Osteoblast (primary cell): Measurements from ENCODE around the gene OR6C3. TPM values are rescaled to one million over a fixed set of nuclear protein-coding genes. Genes with fewer than 3 reads are reported as not detected.

Experiments
- DNase-seq: peaks from one replicate; pipeline ENCODE4 v3.0.0; 2011; ENCODE audit warnings: low spot score, mixed read lengths; ENCODE audit not compliant: insufficient read length; ENCODE audit errors: missing footprints
- H2AFZ ChIP-seq: 2 replicates; pipeline ENCODE4 v1.6.0; 2011; ENCODE audit warnings: mild to moderate bottlenecking, low read length
- H3K27ac ChIP-seq: 2 replicates; pipeline ENCODE4 v1.5.1; 2011; ENCODE audit warnings: mild to moderate bottlenecking, low read depth, low read length, moderate library complexity
- H3K27me3 ChIP-seq: 2 replicates; pipeline ENCODE4 v1.6.0; 2012; ENCODE audit warnings: mild to moderate bottlenecking, control low read depth, inconsistent platforms, low read length, moderate library complexity; ENCODE audit not compliant: insufficient read depth
- H3K36me3 ChIP-seq: 2 replicates; pipeline ENCODE4 v1.5.1; 2011; ENCODE audit warnings: mild to moderate bottlenecking, low read length, control low read depth, moderate library complexity; ENCODE audit not compliant: insufficient read depth
- H3K4me1 ChIP-seq: 2 replicates; pipeline ENCODE4 v1.5.1; 2011; ENCODE audit warnings: mild to moderate bottlenecking, low read length, control low read depth, moderate library complexity; ENCODE audit not compliant: insufficient read depth
- H3K4me2 ChIP-seq: 2 replicates; pipeline ENCODE4 v1.6.0; 2011; ENCODE audit warnings: mild to moderate bottlenecking, low read length; ENCODE audit not compliant: insufficient read depth
- H3K4me3 ChIP-seq: fragments of 200-600 bp; sonication (generic); 3 replicates; pipeline ENCODE4 v1.5.1; 2012; ENCODE audit warnings: mild to moderate bottlenecking, low read length, inconsistent platforms; ENCODE audit not compliant: insufficient read depth
- H3K79me2 ChIP-seq: 2 replicates; pipeline ENCODE4 v1.6.0; 2012; ENCODE audit warnings: mild to moderate bottlenecking, low read length, control low read depth, inconsistent platforms; ENCODE audit not compliant: insufficient read depth
- H3K9me3 ChIP-seq: 2 replicates; pipeline ENCODE4 v1.5.1; 2011; ENCODE audit warnings: low read depth, low read length, control low read depth
- H4K20me1 ChIP-seq: 2 replicates; pipeline ENCODE4 v1.6.0; 2012; ENCODE audit warnings: mild to moderate bottlenecking, low read length, control low read depth; ENCODE audit not compliant: insufficient read depth
- total RNA-seq: library from RNA; depleted of rRNA; stranded (reverse); fragments of >200 nt; gene quantifications from 2 replicates; pipeline ENCODE4 v1.2.3, GENCODE V29; 2012
- TF ChIP-seq, protein P1 (sequence below): IDR thresholded peaks from 2 replicates; pipeline ENCODE4 v1.5.1; 2011; ENCODE audit warnings: mild to moderate bottlenecking, low read depth, low read length, moderate library complexity; ENCODE audit errors: extremely low read depth

The OR6C3 gene
- total RNA-seq, result not detected in 2 replicates

DNA sequence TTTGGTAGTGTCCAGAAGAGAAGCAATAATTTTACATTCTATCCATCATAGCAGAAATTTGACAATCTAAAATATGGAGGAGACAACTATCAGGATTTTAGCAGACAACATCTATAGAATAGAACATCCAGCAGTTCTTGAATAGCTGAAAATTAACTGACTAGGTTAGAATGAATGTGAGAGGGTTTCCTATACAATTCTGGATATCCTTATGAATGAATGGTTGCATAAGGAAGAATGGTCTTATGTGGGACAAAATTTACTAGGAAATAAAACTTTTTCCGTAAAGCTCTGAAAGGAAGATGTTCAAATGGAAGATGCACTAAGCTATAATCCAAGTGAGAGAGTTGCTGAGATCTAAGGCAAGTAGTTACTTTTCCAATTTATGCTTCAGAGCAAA is at the start of gene OR6C3:
Gene OR6C3 (plus strand): TSS at position 301 of the 400 bp plus-strand sequence. CDS start 955 bp downstream, outside the sequence.
- H3K36me3 ChIP-seq, result no peaks in the 10 kb centered on the region
- no peaks in the 10 kb centered on the region for H4K20me1 ChIP-seq
- TF ChIP-seq, protein P1, sequence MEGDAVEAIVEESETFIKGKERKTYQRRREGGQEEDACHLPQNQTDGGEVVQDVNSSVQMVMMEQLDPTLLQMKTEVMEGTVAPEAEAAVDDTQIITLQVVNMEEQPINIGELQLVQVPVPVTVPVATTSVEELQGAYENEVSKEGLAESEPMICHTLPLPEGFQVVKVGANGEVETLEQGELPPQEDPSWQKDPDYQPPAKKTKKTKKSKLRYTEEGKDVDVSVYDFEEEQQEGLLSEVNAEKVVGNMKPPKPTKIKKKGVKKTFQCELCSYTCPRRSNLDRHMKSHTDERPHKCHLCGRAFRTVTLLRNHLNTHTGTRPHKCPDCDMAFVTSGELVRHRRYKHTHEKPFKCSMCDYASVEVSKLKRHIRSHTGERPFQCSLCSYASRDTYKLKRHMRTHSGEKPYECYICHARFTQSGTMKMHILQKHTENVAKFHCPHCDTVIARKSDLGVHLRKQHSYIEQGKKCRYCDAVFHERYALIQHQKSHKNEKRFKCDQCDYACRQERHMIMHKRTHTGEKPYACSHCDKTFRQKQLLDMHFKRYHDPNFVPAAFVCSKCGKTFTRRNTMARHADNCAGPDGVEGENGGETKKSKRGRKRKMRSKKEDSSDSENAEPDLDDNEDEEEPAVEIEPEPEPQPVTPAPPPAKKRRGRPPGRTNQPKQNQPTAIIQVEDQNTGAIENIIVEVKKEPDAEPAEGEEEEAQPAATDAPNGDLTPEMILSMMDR, result no peak
- DNase-seq, result no peak
- H3K4me1 ChIP-seq, result no peaks in the 10 kb centered on the region
- no peaks in the 10 kb centered on the region for H3K79me2 ChIP-seq
- H2AFZ ChIP-seq, result no peak within 1 kb of the TSS
- no peaks in the 10 kb centered on the region for H3K27me3 ChIP-seq
- no peaks in the 10 kb centered on the region for H3K9me3 ChIP-seq
- no peak within 1 kb of the TSS for H3K27ac ChIP-seq
- H3K4me3 ChIP-seq, result no peak within 1 kb of the TSS
- H3K4me2 ChIP-seq, result no peak within 1 kb of the TSS

DNA sequence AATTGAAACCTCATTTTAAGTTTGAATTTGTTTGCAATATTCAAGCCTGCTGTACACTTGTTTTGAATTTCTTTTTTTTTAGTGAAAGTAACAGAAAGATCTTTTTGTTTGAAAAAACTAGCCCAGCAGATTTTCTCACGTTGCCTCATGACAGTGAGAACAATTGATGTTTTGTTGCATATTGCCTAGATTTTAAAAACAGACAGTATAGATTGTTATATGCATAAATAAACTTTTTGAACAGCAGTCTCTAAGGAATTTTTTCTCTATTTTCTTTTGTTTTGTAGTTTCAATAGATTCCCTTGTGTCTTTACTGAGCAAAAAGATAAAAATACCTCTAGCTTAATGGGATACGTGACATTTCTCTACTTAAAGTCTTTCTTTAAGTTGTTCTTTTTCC is 49.6 kb upstream of the OR6C3 start:
- TF ChIP-seq, protein P1, result no peak
- H3K4me1 ChIP-seq, result no peaks in the 10 kb centered on the region
- H3K27ac ChIP-seq, result no peak overlapping the region
- no peak for DNase-seq
- no peak overlapping the region for H3K4me3 ChIP-seq
- H3K79me2 ChIP-seq, result no peaks in the 10 kb centered on the region
- H4K20me1 ChIP-seq, result no peaks in the 10 kb centered on the region
- H2AFZ ChIP-seq, result no peak overlapping the region
- no peaks in the 10 kb centered on the region for H3K36me3 ChIP-seq
- no peak overlapping the region for H3K4me2 ChIP-seq
- peaks cover 2% of the 10 kb centered on the region for H3K9me3 ChIP-seq
- no peaks in the 10 kb centered on the region for H3K27me3 ChIP-seq

DNA sequence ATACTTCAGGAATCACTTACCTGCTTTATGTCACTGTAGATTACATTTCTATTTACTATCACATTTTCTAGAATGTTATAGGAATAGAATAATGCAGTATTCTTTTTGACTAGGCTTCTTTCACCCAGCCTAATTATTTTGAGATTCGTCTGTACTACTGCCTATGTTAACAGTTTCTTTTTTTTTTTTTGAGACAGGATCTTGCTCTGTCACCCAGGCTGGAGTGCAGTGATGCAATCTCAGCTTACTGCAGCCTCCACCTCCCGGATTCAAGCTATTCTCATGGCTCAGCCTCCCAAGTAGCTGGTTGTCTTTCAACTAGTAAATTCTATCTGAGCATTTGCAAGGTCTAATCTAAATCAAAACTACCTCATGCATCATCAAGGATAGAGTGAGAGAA is 40.5 kb upstream of the OR6C3 start:
- DNase-seq, result no peak
- Histone ChIP-seq H4K20me1 (no peaks in the 10 kb centered on the region), H3K9me3 (no peaks in the 10 kb centered on the region), H3K27me3 (no peaks in the 10 kb centered on the region), H3K4me3 (no peak overlapping the region), H3K27ac (no peak overlapping the region), H3K4me2 (no peak overlapping the region), H2AFZ (no peak overlapping the region), H3K36me3 (no peaks in the 10 kb centered on the region), H3K79me2 (no peaks in the 10 kb centered on the region), H3K4me1 (no peaks in the 10 kb centered on the region)
- TF ChIP-seq, protein P1, result no peak

DNA sequence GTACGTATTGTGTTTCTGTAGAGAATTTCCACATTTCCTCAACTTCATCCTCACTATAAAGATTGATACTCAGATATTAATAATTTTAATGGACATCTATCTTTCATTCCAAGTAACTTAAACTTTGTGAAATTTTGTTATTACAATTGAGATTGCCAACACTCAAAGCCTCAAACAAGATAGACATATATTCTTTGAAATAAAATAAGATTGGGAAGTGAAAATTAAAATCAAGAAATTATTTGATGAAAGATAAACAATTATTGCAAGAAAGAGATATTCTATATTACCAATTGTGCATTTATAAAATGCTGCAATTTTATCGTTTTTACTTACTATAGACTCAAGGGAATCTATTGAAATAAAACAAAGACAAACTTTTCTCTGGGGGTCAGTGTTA is 34.1 kb upstream of the OR6C3 start, which contains the start of gene OR6C6:
Gene OR6C6 (minus strand): TSS at position 101 of the 400 bp plus-strand sequence. CDS start 1,337 bp downstream, outside the sequence.
- no peak within 1 kb of the TSS for H3K4me2 ChIP-seq
- H3K79me2 ChIP-seq, result no peaks in the 10 kb centered on the region
- H3K4me1 ChIP-seq, result no peaks in the 10 kb centered on the region
- no peaks in the 10 kb centered on the region for H3K27me3 ChIP-seq
- TF ChIP-seq, protein P1, result no peak
- H3K4me3 ChIP-seq, result no peak within 1 kb of the TSS
- no peaks in the 10 kb centered on the region for H3K9me3 ChIP-seq
- no peaks in the 10 kb centered on the region for H4K20me1 ChIP-seq
- H3K27ac ChIP-seq, result no peak within 1 kb of the TSS
- no peaks in the 10 kb centered on the region for H3K36me3 ChIP-seq
- DNase-seq, result no peak
- no peak within 1 kb of the TSS for H2AFZ ChIP-seq
